H1 (cell line): ENCODE results near the gene SLC2A5. TPM values are rescaled to one million over a fixed set of nuclear protein-coding genes. Genes with fewer than 3 reads are reported as not detected.
"Not testable (repeated sequence)": the region's sequence is repeated elsewhere in the genome, so short reads cannot be mapped to it uniquely, and the experiment has no call there.

Experiments
- CTCF ChIA-PET: fragments of 300-600 bp; sonication (Branson Sonifier 250); formaldehyde crosslinking; loops from one replicate; lab custom pipeline; 2021; ENCODE audit not compliant: partially characterized antibody; lab: Charles Lee
- POLR2A ChIA-PET: fragments of 300-600 bp; sonication (Branson Sonifier 250); formaldehyde crosslinking; loops from one replicate; lab custom pipeline; 2021; ENCODE audit warnings: inconsistent platforms; ENCODE audit not compliant: partially characterized antibody; lab: Charles Lee
- DNase-seq, 2 experiments: peaks; one replicate each; pipeline versions ENCODE4 v3.0.0 to v3.0.0-alpha.2; 2010 to 2022; ENCODE audit warnings: low spot score in 2 of 2, low read depth in 1 of 2, mixed read lengths in 1 of 2
- FAIRE-seq: peaks from 2 replicates; lab custom pipeline; 2011; peaks lifted over from hg19 to GRCh38; lab: Jason Lieb, UNC
- H2AFZ ChIP-seq: 2 replicates; pipeline ENCODE4 v1.8.1; 2012; ENCODE audit warnings: low read length, inconsistent platforms
- H2AK5ac ChIP-seq: 2 replicates; pipeline ENCODE4 v1.6.1; 2013; ENCODE audit warnings: low read depth, low read length
- H2BK120ac ChIP-seq: replicated peaks from 2 replicates; pipeline ENCODE3; 2013; ENCODE audit warnings: low read depth, low read length, inconsistent platforms
- H2BK12ac ChIP-seq: 2 replicates; pipeline ENCODE4 v1.6.1; 2013; ENCODE audit warnings: low read depth, low read length
- H2BK15ac ChIP-seq: 2 replicates; pipeline ENCODE4 v1.6.1; 2013; ENCODE audit warnings: low read length
- H2BK20ac ChIP-seq: 2 replicates; pipeline ENCODE4 v1.6.1; 2013; ENCODE audit warnings: low read length
- H2BK5ac ChIP-seq: 2 replicates; pipeline ENCODE4 v1.6.1; 2013; ENCODE audit warnings: low read depth, low read length
- H3K14ac ChIP-seq: 2 replicates; pipeline ENCODE4 v1.6.1; 2013; ENCODE audit warnings: inconsistent platforms; ENCODE audit not compliant: insufficient read length
- H3K18ac ChIP-seq: 2 replicates; pipeline ENCODE4 v1.6.1; 2013; ENCODE audit warnings: low read length; ENCODE audit errors: extremely low read depth
- H3K23ac ChIP-seq: 2 replicates; pipeline ENCODE4 v1.6.1; 2013; ENCODE audit warnings: inconsistent platforms; ENCODE audit not compliant: insufficient read length
- H3K23me2 ChIP-seq: 2 replicates; pipeline ENCODE4 v1.6.1; 2013; ENCODE audit warnings: low read depth, low read length
- H3K27ac ChIP-seq: 2 replicates; pipeline ENCODE4 v1.6.1; 2011; ENCODE audit warnings: low read depth, low read length, inconsistent platforms
- H3K27me3 ChIP-seq, 4 experiments: replicated peaks in 1 of 4; 1 replicate in 1 of 4; 2 replicates in 3 of 4; pipeline versions ENCODE4 v1.6.1 to v1.8.1; 2011 to 2013; ENCODE audit warnings: low read length in 3 of 4, mild to moderate bottlenecking in 3 of 4, inconsistent platforms in 2 of 4, mixed read lengths in 2 of 4, moderate library complexity in 1 of 4; ENCODE audit not compliant: control insufficient read depth in 3 of 4, insufficient read depth in 3 of 4; ENCODE audit errors: extremely low read depth in 1 of 4
- H3K36me3 ChIP-seq, 4 experiments: 2 replicates each; pipeline versions ENCODE4 v1.6.1 to v1.8.1; 2011 to 2013; ENCODE audit warnings: mild to moderate bottlenecking in 4 of 4, low read length in 3 of 4, moderate library complexity in 2 of 4, control low read depth in 1 of 4, inconsistent platforms in 1 of 4; ENCODE audit not compliant: insufficient read depth in 4 of 4, control insufficient read depth in 2 of 4
- H3K4ac ChIP-seq: replicated peaks from 2 replicates; pipeline ENCODE3; 2013; ENCODE audit warnings: low read length, low read depth, mixed read lengths, inconsistent platforms; ENCODE audit not compliant: insufficient read length
- H3K4me1 ChIP-seq, 4 experiments: replicated peaks in 1 of 4; 1 replicate in 1 of 4; 2 replicates in 3 of 4; pipeline versions ENCODE4 v1.6.1 to v1.8.1; 2011 to 2013; ENCODE audit warnings: low read length in 3 of 4, inconsistent platforms in 2 of 4, mixed read lengths in 1 of 4; ENCODE audit not compliant: insufficient read depth in 4 of 4, control insufficient read depth in 3 of 4
- H3K4me2 ChIP-seq, 2 experiments: 2 replicates each; pipeline versions ENCODE4 v1.6.1 to v1.8.1; 2011 to 2013; ENCODE audit warnings: low read depth in 2 of 2, low read length in 2 of 2, control low read depth in 1 of 2, inconsistent platforms in 1 of 2, mild to moderate bottlenecking in 1 of 2; ENCODE audit not compliant: insufficient read depth in 1 of 2
- H3K4me3 ChIP-seq, 4 experiments: fragments of 200-600, 300-600 bp in 1 of 4; sonication (generic), shearing (Covaris generic), sonication (Bioruptor Twin) in 1 of 4; 2 replicates each; pipeline versions ENCODE4 v1.5.1 to v1.8.1; 2011 to 2016; ENCODE audit warnings: low read length in 4 of 4, low read depth in 3 of 4, control low read depth in 2 of 4, inconsistent platforms in 2 of 4, mild to moderate bottlenecking in 2 of 4, mixed read lengths in 1 of 4, moderate library complexity in 1 of 4; ENCODE audit not compliant: insufficient read depth in 2 of 4; ENCODE audit errors: extremely low read depth in 1 of 4
- H3K56ac ChIP-seq: replicated peaks from 2 replicates; pipeline ENCODE3; 2013; ENCODE audit warnings: low read depth, mild to moderate bottlenecking, mixed read lengths, low read length, inconsistent platforms; ENCODE audit not compliant: insufficient read length
- H3K79me1 ChIP-seq: 2 replicates; pipeline ENCODE4 v1.6.1; 2013; ENCODE audit warnings: low read depth, low read length, control low read depth
- H3K79me2 ChIP-seq, 2 experiments: 2 replicates each; pipeline versions ENCODE4 v1.6.1 to v1.8.1; 2012 to 2013; ENCODE audit warnings: low read length in 2 of 2, mild to moderate bottlenecking in 2 of 2, inconsistent platforms in 1 of 2; ENCODE audit not compliant: insufficient read depth in 2 of 2, control insufficient read depth in 1 of 2
- H3K9ac ChIP-seq, 4 experiments: replicated peaks in 1 of 4; 1 replicate in 1 of 4; 2 replicates in 3 of 4; pipeline versions ENCODE4 v1.6.1 to v1.8.1; 2011 to 2013; ENCODE audit warnings: low read depth in 3 of 4, low read length in 3 of 4, control low read depth in 2 of 4, mild to moderate bottlenecking in 2 of 4, moderate library complexity in 2 of 4, inconsistent platforms in 1 of 4; ENCODE audit errors: extremely low read depth in 1 of 4
- H3K9me3 ChIP-seq, 2 experiments: 2 replicates each; pipeline versions ENCODE4 v1.6.1 to v1.8.1; 2012 to 2013; ENCODE audit warnings: mild to moderate bottlenecking in 2 of 2, moderate library complexity in 2 of 2, control low read depth in 1 of 2, inconsistent platforms in 1 of 2, low read depth in 1 of 2, low read length in 1 of 2, mixed read lengths in 1 of 2; ENCODE audit not compliant: insufficient read depth in 2 of 2
- H4K20me1 ChIP-seq, 2 experiments: replicated peaks in 1 of 2; 2 replicates each; pipeline versions ENCODE3 to v1.8.1; 2011 to 2013; ENCODE audit warnings: inconsistent platforms in 2 of 2, low read length in 2 of 2, mild to moderate bottlenecking in 1 of 2; ENCODE audit not compliant: insufficient read depth in 2 of 2, control insufficient read depth in 1 of 2
- H4K5ac ChIP-seq: 2 replicates; pipeline ENCODE4 v1.6.1; 2013; ENCODE audit warnings: low read length, low read depth, mixed read lengths, inconsistent platforms; ENCODE audit not compliant: insufficient read length
- H4K8ac ChIP-seq: 2 replicates; pipeline ENCODE4 v1.8.0; 2013; ENCODE audit warnings: mild to moderate bottlenecking, moderate library complexity, low read length, inconsistent platforms; ENCODE audit not compliant: insufficient read depth; ENCODE audit errors: extremely low read depth
- H4K91ac ChIP-seq: replicated peaks from 2 replicates; pipeline ENCODE3; 2013; ENCODE audit warnings: low read length, mixed read lengths, inconsistent platforms; ENCODE audit not compliant: insufficient read length
- WGBS, 2 experiments: shearing (Covaris generic) in 1 of 2; methylation state at CpG; one replicate each; pipeline versions ENCODE4 v1.1.6 to v1.1.7; 2013 to 2015; ENCODE audit warnings: low lambda C conversion rate in 2 of 2, mixed read lengths in 2 of 2, inconsistent platforms in 1 of 2, low coverage in 1 of 2, missing lambda C conversion rate in 1 of 2; ENCODE audit not compliant: insufficient replicate concordance in 2 of 2, insufficient coverage in 1 of 2, insufficient read length in 1 of 2; ENCODE audit errors: extremely low coverage in 1 of 2, missing lambda C conversion rate in 1 of 2; 5-methylcytosine and 5-hydroxymethylcytosine counted together
- polyA plus RNA-seq, 7 experiments: library from polyadenylated mRNA; depleted of rRNA in 3 of 7; stranded (reverse) in 5 of 7; unstranded in 2 of 7; fragments of >200 nt in 5 of 7; fragments of 200-250 nt in 2 of 7; gene quantifications; 1 replicate in 5 of 7; 2 replicates in 1 of 7; 4 replicates in 1 of 7; pipeline versions ENCODE4 v1.2.1 to v1.2.3, GENCODE V29; 2011 to 2013; ENCODE audit warnings: missing spikeins in 2 of 7, mixed read lengths in 2 of 7
- total RNA-seq: library from RNA; stranded (reverse); fragmentation: NEBNext Ultra II Directional; extraction: Animal tissue kit (Norgen Biotek cat#: 25700); gene quantifications from 2 replicates; pipeline ENCODE4 v1.2.1, GENCODE V29; 2021

The SLC2A5 gene
- total and polyA plus RNA-seq, 2 of the 8 experiments (the other 6 are each of a cell fraction or from before 2014, with no cell fraction given): 0.12 TPM; not detected in 1

GRCh38 chr1:9093996-9094595 is 24.7 kb upstream of the SLC2A5 start:
- not testable (repeated sequence) for H3K36me3 ChIP-seq, H3K79me2 ChIP-seq, H3K4me2 ChIP-seq, H3K27ac ChIP-seq, H3K9ac ChIP-seq, H3K14ac ChIP-seq, H3K23ac ChIP-seq, H3K4me3 ChIP-seq, H2BK5ac ChIP-seq, H4K5ac ChIP-seq, H3K18ac ChIP-seq, FAIRE-seq, H2BK12ac ChIP-seq, H3K27me3 ChIP-seq, H3K4me1 ChIP-seq, H4K8ac ChIP-seq, H3K56ac ChIP-seq, H2BK120ac ChIP-seq, H4K20me1 ChIP-seq, H3K79me1 ChIP-seq, H3K23me2 ChIP-seq, DNase-seq, H2AFZ ChIP-seq, H4K91ac ChIP-seq, H2BK15ac ChIP-seq, H2BK20ac ChIP-seq, H3K4ac ChIP-seq, H2AK5ac ChIP-seq
- CTCF ChIA-PET: interaction anchor here (1.0 to 2.8 kb wide), 2 partner anchors 7 to 89 kb away, joined by 5 to 9 read pairs; no protein-coding TSS in a partner anchor
- WGBS, 2 experiments: 87% methylated on average over 18 of the region's 18 CpGs; no CpG with 5 or more reads in 1 of the 2 experiments
- POLR2A ChIA-PET: interaction anchor here (0.9 kb wide), 1 partner anchor 29 kb away, joined by 3 read pairs; no protein-coding TSS in a partner anchor
- peaks cover 12 to 18% of the 10 kb centered on the region in 2 experiments for H3K9me3 ChIP-seq
